Keratinocyte (primary cell): ENCODE results near the gene ZNF214.

ENCODE experiments used
- CTCF ChIP-seq, 3 experiments: IDR thresholded peaks in 1 of 3; conservative IDR thresholded peaks in 1 of 3; optimal IDR thresholded peaks in 1 of 3; 2 replicates in 2 of 3; 3 replicates in 1 of 3; pipeline versions ENCODE3 to v1.5.1; 2011; ENCODE audit warnings: low read length in 3 of 3, mild to moderate bottlenecking in 3 of 3, moderate library complexity in 2 of 3, control low read depth in 1 of 3, inconsistent platforms in 1 of 3; ENCODE audit not compliant: insufficient read depth in 2 of 3; ENCODE audit errors: extremely low read depth in 1 of 3
- EZH2 ChIP-seq: IDR thresholded peaks from one replicate; pipeline ENCODE4 v1.6.1; 2012; ENCODE audit warnings: inconsistent platforms, mild to moderate bottlenecking, low read length, moderate library complexity

GRCh38 chr11:6962141-6962540 is 58.0 kb downstream of the ZNF214 start:
- TF ChIP-seq CTCF (optimal IDR thresholded peaks at IDR 0.05 in 1 of 3, IDR thresholded peaks at IDR 0.05 in 1 of 3, conservative IDR thresholded peaks at IDR 0.05 in 1 of 3; ENCODE audit: extremely low read depth in 1 of 3, insufficient read depth in 2 of 3, low read length in 3 of 3) (no peak), EZH2 (no peak)
